Endothelial cell of umbilical vein (primary cell): ENCODE measurements around the gene CD226. TPM values are rescaled to one million over a fixed set of nuclear protein-coding genes. Genes with fewer than 3 reads are reported as not detected.

Experiments used
- BruUV-seq: library from RNA; stranded (reverse); fragments of 400-500 nt; replicated peaks from 2 replicates; lab custom pipeline; 2021; lab: Mats Ljungman, UMichigan
- CTCF ChIA-PET: fragments of 300-600, 350-600 bp; sonication (Branson Sonifier 250); formaldehyde crosslinking; loops from one replicate; lab custom pipeline; 2021; ENCODE audit warnings: antibody characterized with exemption, inconsistent platforms; lab: Charles Lee
- POLR2A ChIA-PET: fragments of 300-600, 350-600 bp; sonication (Branson Sonifier 250); formaldehyde crosslinking; loops from one replicate; lab custom pipeline; 2021; ENCODE audit warnings: antibody characterized with exemption, inconsistent platforms; lab: Charles Lee
- DNase-seq: peaks from one replicate; pipeline ENCODE4 v3.0.0-alpha.2; 2011; ENCODE audit warnings: low read depth, low spot score
- FAIRE-seq: peaks from 2 replicates; lab custom pipeline; 2011; peaks lifted over from hg19 to GRCh38; lab: Jason Lieb, UNC
- H2AFZ ChIP-seq: 2 replicates; pipeline ENCODE4 v1.6.0; 2012; ENCODE audit warnings: low read depth, low read length, control low read depth, inconsistent platforms
- H3K27ac ChIP-seq: 2 replicates; pipeline ENCODE4 v1.5.1; 2011; ENCODE audit warnings: low read depth, mild to moderate bottlenecking, control low read depth, low read length, moderate library complexity; ENCODE audit not compliant: insufficient read depth
- H3K27me3 ChIP-seq, 2 experiments: 2 replicates each; pipeline versions ENCODE4 v1.6.0 to v1.6.1; 2011; ENCODE audit warnings: low read length in 2 of 2, mixed read lengths in 1 of 2; ENCODE audit not compliant: control insufficient read depth in 2 of 2, insufficient read depth in 2 of 2
- H3K36me3 ChIP-seq, 2 experiments: 2 replicates in 1 of 2; 3 replicates in 1 of 2; pipeline ENCODE4 v1.5.1; 2011; ENCODE audit warnings: low read length in 2 of 2, mild to moderate bottlenecking in 1 of 2, moderate library complexity in 1 of 2; ENCODE audit not compliant: control insufficient read depth in 2 of 2, insufficient read depth in 2 of 2; ENCODE audit errors: extremely low read depth in 1 of 2
- H3K4me1 ChIP-seq: 3 replicates; pipeline ENCODE4 v1.5.1; 2011; ENCODE audit warnings: mild to moderate bottlenecking, low read length; ENCODE audit not compliant: control insufficient read depth, insufficient read depth; ENCODE audit errors: extremely low read depth
- H3K4me2 ChIP-seq: 2 replicates; pipeline ENCODE4 v1.6.1; 2011; ENCODE audit warnings: low read length, control low read depth, mixed read lengths; ENCODE audit not compliant: insufficient read depth
- H3K4me3 ChIP-seq, 3 experiments: fragments of 200-600 bp in 1 of 3; sonication (generic), shearing (Covaris generic) in 1 of 3; replicated peaks in 1 of 3; 2 replicates each; pipeline ENCODE4 v1.5.1; 2011 to 2016; ENCODE audit warnings: control low read depth in 3 of 3, low read length in 3 of 3, mild to moderate bottlenecking in 2 of 3, inconsistent platforms in 1 of 3, low read depth in 1 of 3, moderate library complexity in 1 of 3; ENCODE audit not compliant: insufficient read depth in 1 of 3
- H3K79me2 ChIP-seq: 2 replicates; pipeline ENCODE4 v1.6.0; 2012; ENCODE audit warnings: low read length, inconsistent platforms; ENCODE audit not compliant: control insufficient read depth, insufficient read depth
- H3K9ac ChIP-seq: replicated peaks from 2 replicates; pipeline ENCODE3; 2011; ENCODE audit warnings: low read length, control low read depth; ENCODE audit not compliant: insufficient read depth; ENCODE audit errors: extremely low read depth
- H3K9me1 ChIP-seq: replicated peaks from 3 replicates; pipeline ENCODE4 v1.6.0; 2011; ENCODE audit warnings: mild to moderate bottlenecking, low read length; ENCODE audit not compliant: control insufficient read depth, insufficient read depth; ENCODE audit errors: extremely low read depth
- H3K9me3 ChIP-seq: replicated peaks from 2 replicates; pipeline ENCODE4 v1.5.1; 2012; ENCODE audit warnings: low read length, inconsistent platforms; ENCODE audit not compliant: control insufficient read depth, insufficient read depth
- H4K20me1 ChIP-seq: replicated peaks from 2 replicates; pipeline ENCODE3; 2011; ENCODE audit warnings: mild to moderate bottlenecking, low read length; ENCODE audit not compliant: control insufficient read depth, insufficient read depth; ENCODE audit errors: extremely low read depth
- CTCF ChIP-seq, 2 donors: IDR thresholded peaks; 1 replicate in 1 of 2; 2 replicates in 1 of 2; pipeline ENCODE4 v1.5.1; 2011; ENCODE audit warnings: low read length in 2 of 2, mild to moderate bottlenecking in 2 of 2, moderate library complexity in 2 of 2, control low read depth in 1 of 2, inconsistent platforms in 1 of 2, low read depth in 1 of 2; ENCODE audit not compliant: insufficient read depth in 1 of 2; ENCODE audit errors: extremely low read depth in 1 of 2
- EZH2 ChIP-seq: IDR thresholded peaks from 2 replicates; pipeline ENCODE4 v1.6.1; 2012; ENCODE audit warnings: borderline replicate concordance, low read depth, mild to moderate bottlenecking, moderate library complexity, low read length, inconsistent platforms; ENCODE audit not compliant: severe bottlenecking
- FOS ChIP-seq: IDR thresholded peaks from 2 replicates; pipeline ENCODE4 v1.6.1; 2011; ENCODE audit warnings: mild to moderate bottlenecking, low read length, moderate library complexity, borderline replicate concordance; ENCODE audit not compliant: insufficient read depth
- GATA2 ChIP-seq: IDR thresholded peaks from 2 replicates; pipeline ENCODE4 v1.7.0; 2011; ENCODE audit warnings: low read depth, mild to moderate bottlenecking, moderate library complexity, mixed read lengths, low read length; ENCODE audit not compliant: insufficient read length, insufficient read depth
- JUN ChIP-seq: IDR thresholded peaks from 2 replicates; pipeline ENCODE4 v1.6.1; 2011; ENCODE audit warnings: borderline replicate concordance, low read depth; ENCODE audit not compliant: insufficient read length, insufficient read depth
- MYC ChIP-seq: IDR thresholded peaks from one replicate; pipeline ENCODE4 v1.6.1; 2011; ENCODE audit warnings: mild to moderate bottlenecking, low read depth, low read length
- POLR2A ChIP-seq: IDR thresholded peaks from 2 replicates; pipeline ENCODE4 v1.6.1; 2012; ENCODE audit warnings: low read depth, mild to moderate bottlenecking, control low read depth, low read length
- POLR2AphosphoS5 ChIP-seq: IDR thresholded peaks from 2 replicates; pipeline ENCODE4 v1.6.1; 2012; ENCODE audit warnings: low read depth, mild to moderate bottlenecking, control low read depth, low read length, moderate library complexity; ENCODE audit not compliant: insufficient read depth
- dilution Hi-C: fragments of 300-500 bp; cut with MboI; formaldehyde crosslinking; loops from one replicate; pipeline ENCODE4 v1.15.0; 2019; ENCODE audit warnings: low sequenced_read_pairs; ENCODE audit not compliant: extremely low pct_ligation_motif_present
- intact Hi-C: fragments of 100-400 bp; cut with micrococcal nuclease; formaldehyde crosslinking; loops from one replicate; pipeline ENCODE4 v1.10.0; 2022
- polyA plus RNA-seq, 4 experiments: library from polyadenylated mRNA; depleted of rRNA in 3 of 4; stranded (reverse) in 3 of 4; unstranded in 1 of 4; fragments of >200 nt; gene quantifications; 2 replicates each; pipeline versions ENCODE4 v1.2.1 to v1.2.3, GENCODE V29; 2011 to 2012; ENCODE audit warnings: missing spikeins in 1 of 4
- total RNA-seq: library from RNA; stranded (reverse); gene quantifications from 2 replicates; pipeline ENCODE4 v1.2.3, GENCODE V29; 2021
- TF ChIP-seq, protein P1 (sequence below): IDR thresholded peaks from 2 replicates; pipeline ENCODE4 v1.6.1; 2011; ENCODE audit not compliant: insufficient read depth, insufficient read length

The CD226 gene
- total and polyA plus RNA-seq, 2 donors (not counting 3 experiments of a cell fraction or from before 2014, with no cell fraction given), result 0.20 TPM; not detected in 1

- dilution Hi-C loops, result no loop called here
- intact Hi-C loops, result no loop called here
- Histone ChIP-seq H3K27ac (no peak overlapping the region), H3K9me1 (no peaks in the 10 kb centered on the region), H3K36me3 (no peaks in the 10 kb centered on the region), H3K4me2 (no peak overlapping the region), H3K79me2 (no peaks in the 10 kb centered on the region), H3K9me3 (no peaks in the 10 kb centered on the region), H3K4me3 (no peak overlapping the region), H4K20me1 (no peaks in the 10 kb centered on the region), H3K9ac (no peak overlapping the region), H3K27me3 (no peaks in the 10 kb centered on the region), H3K4me1 (no peaks in the 10 kb centered on the region), H2AFZ (no peak overlapping the region)
- TF ChIP-seq EZH2 (no peak), MYC (no peak), POLR2A (no peak), FOS (no peak), POLR2AphosphoS5 (no peak), JUN (no peak), CTCF (IDR thresholded peaks at IDR 0.05; ENCODE audit: extremely low read depth in 1 of 2, insufficient read depth in 1 of 2, low read depth in 1 of 2, low read length in 2 of 2) (no peak), GATA2 (no peak)
- TF ChIP-seq, protein P1, sequence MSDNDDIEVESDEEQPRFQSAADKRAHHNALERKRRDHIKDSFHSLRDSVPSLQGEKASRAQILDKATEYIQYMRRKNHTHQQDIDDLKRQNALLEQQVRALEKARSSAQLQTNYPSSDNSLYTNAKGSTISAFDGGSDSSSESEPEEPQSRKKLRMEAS, result no peak
- no peak for FAIRE-seq
- ChIA-PET CTCF (no interaction called here), POLR2A (no interaction called here)
- BruUV-seq, result no TSS peak
- DNase-seq, result no peak
Observed at GRCh38 chr18:69858897-69859296, 88.8 kb downstream of the CD226 start.
